ENCODE data around the gene RAET1L. TPM values are rescaled to one million over a fixed set of nuclear protein-coding genes. Genes with fewer than 3 reads are reported as not detected.

Gene RAET1L
- total and polyA plus RNA-seq, 2 of the 4 experiments (the other 2 are of a cell fraction): not detected

GRCh38 chr6:149988550-149989346 is 36.6 kb downstream of the RAET1L start:
- Histone ChIP-seq H3K56ac (ENCODE audit: extremely low read depth, insufficient read depth, low read length) (no peak overlapping the region), H3K27ac (ENCODE audit: insufficient read depth, low read length) (no peak overlapping the region), H2BK5ac (ENCODE audit: low read depth, low read length, poor library complexity, severe bottlenecking) (no peak overlapping the region), H2BK15ac (ENCODE audit: low read depth, low read length) (no peak overlapping the region), H3K27me3 (ENCODE audit: control insufficient read depth, insufficient read depth, low read length) (peaks cover 72% of the 10 kb centered on the region), H3K9ac (ENCODE audit: low read depth, low read length) (no peak overlapping the region), H3K18ac (ENCODE audit: low read depth, low read length) (no peak overlapping the region), H4K5ac (ENCODE audit: low read depth, low read length) (no peak overlapping the region), H3K36me3 (ENCODE audit: control insufficient read depth, insufficient read depth, low read length) (no peaks in the 10 kb centered on the region), H2BK120ac (ENCODE audit: low read depth, low read length) (no peak overlapping the region), H3K14ac (replicated peaks; ENCODE audit: low read depth, low read length) (no peak overlapping the region), H2AK9ac (replicated peaks; ENCODE audit: low read depth, low read length, poor library complexity) (no peak overlapping the region), H2BK20ac (ENCODE audit: low read depth, low read length) (no peak overlapping the region), H4K8ac (ENCODE audit: low read depth in 2 of 2, low read length in 2 of 2) (no peak overlapping the region), H4K91ac (ENCODE audit: insufficient read depth, low read depth, low read length) (no peak overlapping the region), H3K4me2 (ENCODE audit: low read depth, low read length) (no peak overlapping the region), H2AFZ (replicated peaks; ENCODE audit: low read length, poor library complexity) (peak overlapping the region; percentile 23), H2AK5ac (ENCODE audit: low read depth, low read length) (no peak overlapping the region), H3K79me1 (ENCODE audit: low read depth in 1 of 2, low read length in 2 of 2) (no peaks in the 10 kb centered on the region), H3K23ac (ENCODE audit: low read depth, low read length) (no peak overlapping the region), H3K9me3 (ENCODE audit: control insufficient read depth, insufficient read depth, low read length) (peaks cover 19% of the 10 kb centered on the region), H3K4me3 (ENCODE audit: insufficient read depth, low read depth, low read length) (no peak overlapping the region), H4K20me1 (ENCODE audit: insufficient read depth, low read length) (no peaks in the 10 kb centered on the region; the same call in 1 of the 2 replicates), H3K4me1 (ENCODE audit: control insufficient read depth, insufficient read depth, low read length) (no peaks in the 10 kb centered on the region), H3K9me1 (ENCODE audit: insufficient read depth, low read length) (no peaks in the 10 kb centered on the region), H3K4ac (ENCODE audit: low read depth, low read length) (no peak overlapping the region)
- ChIA-PET CTCF (no interaction called here), POLR2A (ENCODE audit: unreplicated experiment) (no interaction called here)
- DNase-seq (no peak), ATAC-seq (ENCODE audit: low read depth) (no peak)
- dilution Hi-C loops (cut with HindIII; ENCODE audit: low sequenced_read_pairs, unreplicated experiment): no loop called here
- intact Hi-C loops (cut with micrococcal nuclease): no loop called here
- TF ChIP-seq RAD21 (IDR thresholded peaks at IDR 0.05; ENCODE audit: low read length) (no peak), NFE2L2 (IDR thresholded peaks at IDR 0.05; ENCODE audit: low read depth, low read length) (no peak), POLR2A (IDR thresholded peaks at IDR 0.05; ENCODE audit: low read depth, low read length) (no peak), ELK1 (IDR thresholded peaks at IDR 0.05; ENCODE audit: borderline replicate concordance, low read depth, low read length) (no peak), FOS (IDR thresholded peaks at IDR 0.05; ENCODE audit: low read depth, low read length) (no peak), CTCF (conservative IDR thresholded peaks at IDR 0.05; ENCODE audit: low read depth, low read length) (no peak), BHLHE40 (IDR thresholded peaks at IDR 0.05; ENCODE audit: low read depth, low read length) (no peak), CHD1 (IDR thresholded peaks at IDR 0.05; ENCODE audit: low read depth, low read length) (no peak), CEBPB (IDR thresholded peaks at IDR 0.05; ENCODE audit: low read depth, low read length) (no peak), RFX5 (IDR thresholded peaks at IDR 0.05; ENCODE audit: low read depth, low read length) (no peak), MAFK (IDR thresholded peaks at IDR 0.05; ENCODE audit: low read depth, low read length) (no peak), USF2 (IDR thresholded peaks at IDR 0.05; ENCODE audit: low read depth, low read length) (no peak), SMC3 (IDR thresholded peaks at IDR 0.05; ENCODE audit: low read depth, low read length) (no peak), MAZ (IDR thresholded peaks at IDR 0.05; ENCODE audit: borderline replicate concordance, low read depth, low read length) (no peak), RCOR1 (IDR thresholded peaks at IDR 0.05; ENCODE audit: insufficient replicate concordance, low read length) (no peak), MXI1 (IDR thresholded peaks at IDR 0.05; ENCODE audit: borderline replicate concordance, low read depth, low read length) (no peak)
- no TSS peak for BruUV-seq (replicated peaks)
- in situ Hi-C loops (cut with MboI; ENCODE audit: low sequenced_read_pairs): no loop called here
- 14% methylated on average over 3 of the region's 17 CpGs; no CpG with 5 or more reads in 1 of the 2 experiments for WGBS, 2 experiments (ENCODE audit: extremely low coverage in 2 of 2, insufficient read length in 1 of 2)

Measured in IMR-90 (cell line).